ENCODE results near the gene MAU2. TPM values are rescaled to one million over a fixed set of nuclear protein-coding genes. Genes with fewer than 3 reads are reported as not detected.

MAU2 gene
- total RNA-seq, 1 experiment from 2014 or later: 22.6 TPM

Other genes with a start within 250 kb of the MAU2 start
- gene TMEM161A, start 182.4 kb upstream of the MAU2 start, total RNA-seq (2014; rRNA removed; shearing (Covaris generic)): 17.0 and 18.5 TPM in 2 replicates
- not detected in 2 replicates for gene MEF2B, start 150.6 kb upstream of the MAU2 start, total RNA-seq (2014; rRNA removed; shearing (Covaris generic))
- 10.3 and 18.4 TPM in 2 replicates for gene BORCS8, start 128.7 kb upstream of the MAU2 start, total RNA-seq (2014; rRNA removed; shearing (Covaris generic))
- gene RFXANK, start 128.6 kb upstream of the MAU2 start, total RNA-seq (2014; rRNA removed; shearing (Covaris generic)): 91.3 and 108 TPM in 2 replicates
- 20.4 and 31.0 TPM in 2 replicates for gene NR2C2AP, start 117.4 kb upstream of the MAU2 start, total RNA-seq (2014; rRNA removed; shearing (Covaris generic))
- 0.12 TPM in 1 of 2 replicates, not detected in the other for gene NCAN, start 108.9 kb upstream of the MAU2 start, total RNA-seq (2014; rRNA removed; shearing (Covaris generic))
- gene TM6SF2, start 47.5 kb upstream of the MAU2 start, total RNA-seq (2014; rRNA removed; shearing (Covaris generic)): 0.29 TPM in 1 of 2 replicates, not detected in the other
- 11.7 and 29.3 TPM in 2 replicates for gene SUGP1, start 320 bp upstream of the MAU2 start, total RNA-seq (2014; rRNA removed; shearing (Covaris generic))
- 21.9 and 23.9 TPM in 2 replicates for gene GATAD2A, start 84.8 kb downstream of the MAU2 start, total RNA-seq (2014; rRNA removed; shearing (Covaris generic))
- 0.68 and 0.96 TPM in 2 replicates for gene TSSK6, start 194.7 kb downstream of the MAU2 start, total RNA-seq (2014; rRNA removed; shearing (Covaris generic))
- gene NDUFA13, start 195.4 kb downstream of the MAU2 start, total RNA-seq (2014; rRNA removed; shearing (Covaris generic)): 282 and 300 TPM in 2 replicates
- 0.12 TPM in 1 of 2 replicates, not detected in the other for gene YJEFN3, start 208.1 kb downstream of the MAU2 start, total RNA-seq (2014; rRNA removed; shearing (Covaris generic))
- under 0.01 and 0.20 TPM in 2 replicates for gene CILP2, start 217.4 kb downstream of the MAU2 start, total RNA-seq (2014; rRNA removed; shearing (Covaris generic))

All from RPMI7951 (cell line).